Activated CD4-positive, alpha-beta T cell treated with anti-CD3 and anti-CD28 coated beads, Interleukin-2, amount 50 U/mL, for 24 hours (primary cell): Measurements from ENCODE around the gene RHOA.
"Not testable (repeated sequence)": the region's sequence is repeated elsewhere in the genome, so short reads cannot be mapped to it uniquely, and the experiment has no call there.

Source experiments
- DNase-seq, 2 donors: peaks; one replicate each; pipeline ENCODE4 v3.0.0-alpha.2; 2020; ENCODE audit warnings: low read depth in 1 of 2, low spot score in 1 of 2

Gene RHOA

GRCh38 chr3:49370585-49371290 lies 41.0 kb downstream of the RHOA start:
- DNase-seq: no peak

DNA sequence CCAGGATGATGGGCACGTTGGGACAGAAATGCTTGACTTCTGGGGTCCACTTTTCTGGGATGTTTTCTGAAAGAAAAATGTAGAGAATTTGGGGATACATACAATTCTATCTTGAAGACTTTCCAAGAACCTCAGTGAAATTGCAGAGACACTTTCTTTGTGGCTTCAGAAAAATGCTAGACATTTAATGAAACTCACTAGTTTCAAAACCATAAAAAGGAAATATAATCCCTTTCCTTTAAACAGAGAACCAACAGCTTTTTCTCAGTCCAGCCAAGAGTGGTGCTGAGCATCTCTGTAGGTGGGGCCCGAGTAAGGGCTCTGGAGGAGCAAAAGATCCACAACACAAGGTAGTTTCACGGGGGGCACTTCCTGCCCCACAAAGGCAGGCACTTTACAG lies 49.2 kb downstream of the RHOA start:
- no peak for DNase-seq

GRCh38 chr3:49359623-49360022 lies 52.2 kb downstream of the RHOA start:
- no peak for DNase-seq

- peak in 1 of 2 donors; percentile 14 for DNase-seq
Observed at GRCh38 chr3:49358884-49359225, 52.9 kb downstream of the RHOA start.

- peak; percentile 54 to 77 for DNase-seq
Observed at GRCh38 chr3:49358217-49358883, 53.4 kb downstream of the RHOA start, which contains the start of gene GPX1. Gene GPX1, minus strand, starts transcription at chr3:49358353. Its CDS starts 75 bp downstream, at chr3:49358278.

DNA sequence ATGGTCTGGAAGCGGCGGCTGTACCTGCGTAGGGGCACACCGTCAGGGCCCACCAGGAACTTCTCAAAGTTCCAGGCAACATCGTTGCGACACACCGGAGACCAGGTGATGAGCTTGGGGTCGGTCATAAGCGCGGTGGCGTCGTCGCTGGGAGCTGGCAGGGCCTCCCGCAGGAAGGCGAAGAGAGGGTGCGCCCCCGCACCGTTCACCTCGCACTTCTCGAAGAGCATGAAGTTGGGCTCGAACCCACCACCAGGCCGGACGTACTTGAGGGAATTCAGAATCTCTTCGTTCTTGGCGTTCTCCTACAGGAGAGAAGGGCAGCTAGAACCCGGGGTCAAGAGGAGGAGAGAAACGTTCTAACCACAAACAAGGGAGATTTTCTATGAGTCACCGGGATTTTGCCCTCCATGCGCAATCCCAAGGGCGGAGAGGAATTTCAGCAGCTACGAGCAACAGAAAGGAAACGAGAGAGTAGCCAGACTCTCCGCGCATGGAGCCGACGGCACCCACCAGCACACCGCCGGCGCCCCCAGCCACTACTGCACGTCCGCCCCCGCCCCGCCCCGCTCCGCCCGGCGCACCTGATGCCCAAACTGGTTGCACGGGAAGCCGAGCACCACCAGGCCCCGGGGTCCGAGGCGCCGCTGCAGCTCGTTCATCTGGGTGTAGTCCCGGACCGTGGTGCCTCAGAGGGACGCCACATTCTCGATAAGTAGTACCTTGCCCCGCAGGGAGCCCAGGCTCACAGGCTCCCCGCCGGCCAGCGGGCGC lies 54.1 kb downstream of the RHOA start:
- peak in 1 of 2 donors; percentile 22 for DNase-seq

- not testable (repeated sequence) for DNase-seq
Observed at GRCh38 chr3:49357095-49357442, 54.7 kb downstream of the RHOA start.

DNA sequence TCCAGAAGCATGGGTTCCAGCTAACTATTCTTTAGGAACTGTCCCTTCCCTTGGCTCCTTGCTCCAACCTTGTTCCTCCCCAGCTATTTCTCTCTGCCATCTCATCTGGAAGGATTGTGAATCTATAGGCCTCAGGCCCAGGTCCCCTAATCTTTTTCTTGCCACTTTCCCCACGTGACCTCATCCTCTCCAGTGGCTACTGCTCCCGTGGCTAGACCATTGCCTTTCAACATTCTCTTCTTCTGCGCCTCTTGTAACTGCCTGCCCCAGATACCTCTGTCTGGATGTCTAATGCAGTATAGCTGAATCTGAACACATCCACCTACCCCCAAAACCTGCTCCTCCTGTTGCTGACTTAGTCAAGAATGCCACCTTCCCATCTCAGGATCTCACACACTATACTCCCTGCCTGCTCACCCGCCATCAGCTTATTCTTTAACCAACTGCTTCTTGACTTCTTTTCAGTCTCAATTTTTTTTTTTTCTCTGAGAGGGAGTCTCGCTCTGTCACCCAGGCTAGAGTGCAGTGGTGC lies 58.8 kb downstream of the RHOA start:
- DNase-seq: no peak

GRCh38 chr3:49352281-49352680 lies 59.5 kb downstream of the RHOA start:
- DNase-seq: no peak

DNA sequence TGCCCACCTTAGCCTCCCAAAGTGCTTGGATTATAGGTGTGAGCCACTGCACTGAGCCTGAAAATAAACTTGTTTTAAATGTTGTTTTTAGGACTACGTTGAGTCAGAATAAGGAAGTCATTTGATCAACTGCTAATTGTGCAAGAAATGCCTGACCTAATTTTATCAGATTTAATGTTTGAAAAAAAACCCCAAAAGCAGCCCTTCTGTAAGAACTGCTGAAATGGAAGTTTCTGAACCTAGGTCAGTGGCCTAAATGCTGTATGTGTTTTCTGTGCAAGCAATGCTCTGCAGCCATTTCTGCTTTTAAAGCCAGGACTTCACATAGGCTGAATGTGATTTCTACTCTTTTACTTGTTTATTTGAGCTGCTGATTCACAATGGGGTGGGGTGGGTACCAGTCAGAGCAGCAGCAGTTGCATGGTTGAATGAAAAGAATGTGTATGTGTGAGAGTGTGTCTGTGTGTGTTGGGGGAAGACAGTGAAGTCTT lies 60.2 kb downstream of the RHOA start:
- DNase-seq: no peak

GRCh38 chr3:49349348-49350114 lies 62.2 kb downstream of the RHOA start:
- no peak for DNase-seq

- DNase-seq: not testable (repeated sequence)
Observed at GRCh38 chr3:49348361-49348760, 63.4 kb downstream of the RHOA start.

DNA sequence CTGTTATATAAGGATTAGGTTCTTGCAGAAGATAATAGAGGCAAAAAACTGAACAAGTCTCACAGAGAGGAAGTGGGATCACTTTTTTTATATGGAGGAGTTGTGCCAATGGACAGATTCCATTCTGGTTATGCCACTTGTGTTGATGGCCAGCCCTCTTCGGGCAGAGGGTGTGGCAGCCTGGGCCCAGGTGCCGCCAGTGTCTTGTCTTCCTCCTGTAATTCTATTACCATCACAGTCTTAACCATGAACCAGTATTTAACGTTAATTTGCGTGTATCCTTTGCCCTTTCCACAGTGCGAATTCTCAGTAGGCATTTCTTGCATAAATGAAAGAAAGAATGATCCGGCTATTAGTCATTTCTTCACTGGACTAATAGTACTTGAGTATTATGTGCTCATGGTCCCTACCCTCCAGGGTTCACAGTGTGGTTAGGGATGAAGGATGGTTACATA lies 65.0 kb downstream of the RHOA start:
- DNase-seq: no peak

DNA sequence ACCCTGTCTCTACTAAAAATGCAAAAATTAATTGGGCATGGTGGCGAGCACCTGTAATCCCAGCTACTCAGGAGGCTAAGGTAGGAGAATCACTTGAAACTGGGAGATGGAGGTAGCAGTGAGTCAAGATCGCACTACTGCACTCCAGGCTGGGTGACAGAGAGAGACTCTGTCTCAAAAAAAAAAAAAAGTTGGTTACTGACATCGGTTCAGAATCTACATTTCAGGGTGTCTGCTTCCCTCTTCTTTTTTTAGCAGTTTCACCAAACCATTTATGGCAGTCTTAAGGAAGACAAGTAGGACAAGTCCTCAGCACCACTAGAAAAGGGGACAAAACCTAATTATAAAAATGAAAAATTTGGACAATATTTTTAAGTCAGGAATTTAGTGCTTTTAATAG lies 68.6 kb downstream of the RHOA start:
- no peak for DNase-seq

- no peak for DNase-seq
Observed at GRCh38 chr3:49341996-49342395, 69.8 kb downstream of the RHOA start.

GRCh38 chr3:49339941-49340800 lies 71.6 kb downstream of the RHOA start, which contains the start of gene USP4:
Gene USP4, minus strand, starts transcription at chr3:49340053. Its CDS starts 29 bp downstream, at chr3:49340024.
- DNase-seq: peak; percentile 81 to 89

GRCh38 chr3:49339581-49339940 lies 72.2 kb downstream of the RHOA start:
- peak in 1 of 2 donors; percentile 7 for DNase-seq

- DNase-seq: no peak
Observed at GRCh38 chr3:49333916-49334633, 77.7 kb downstream of the RHOA start.

GRCh38 chr3:49333091-49333490 lies 78.7 kb downstream of the RHOA start:
- DNase-seq: no peak
